CD4-positive, alpha-beta T cell (primary cell): ENCODE data around the gene ADGRD1. TPM values are rescaled to one million over a fixed set of nuclear protein-coding genes. Genes with fewer than 3 reads are reported as not detected.

ENCODE experiments used
- ATAC-seq: fragments of 200-7000 bp; cut with Tn5 transposase; one replicate; pipeline ENCODE4 v1.10.0; 2022; ENCODE audit warnings: mild to moderate bottlenecking; ENCODE audit not compliant: poor library complexity
- CTCF ChIA-PET: fragments of 350-600 bp; sonication (Branson Sonifier 250); formaldehyde crosslinking; loops from one replicate; lab custom pipeline; 2021; ENCODE audit warnings: antibody characterized with exemption, inconsistent platforms; lab: Charles Lee
- POLR2A ChIA-PET: fragments of 350-600 bp; sonication (Branson Sonifier 250); formaldehyde crosslinking; loops from one replicate; lab custom pipeline; 2021; ENCODE audit warnings: antibody characterized with exemption, inconsistent platforms; lab: Charles Lee
- DNase-seq, 14 experiments: peaks; one replicate each; pipeline ENCODE4 v3.0.0-alpha.2; 2013 to 2020; ENCODE audit warnings: mixed read lengths in 2 of 14
- H3K27ac ChIP-seq, 2 donors: one replicate each; pipeline versions ENCODE4 v1.5.1 to v1.7.0; 2013; ENCODE audit warnings: low read length in 2 of 2, low read depth in 1 of 2, mild to moderate bottlenecking in 1 of 2
- H3K27me3 ChIP-seq, 2 experiments: 1 replicate in 1 of 2; 2 replicates in 1 of 2; pipeline versions ENCODE4 v1.6.1 to v1.7.0; 2013; ENCODE audit warnings: low read length in 2 of 2, control low read depth in 1 of 2, mild to moderate bottlenecking in 1 of 2, moderate library complexity in 1 of 2; ENCODE audit not compliant: insufficient read depth in 2 of 2, control insufficient read depth in 1 of 2
- H3K36me3 ChIP-seq: one replicate; pipeline ENCODE4 v1.6.1; 2013; ENCODE audit warnings: low read length, control low read depth; ENCODE audit not compliant: insufficient read depth
- H3K4me1 ChIP-seq: one replicate; pipeline ENCODE4 v1.6.1; 2013; ENCODE audit warnings: low read length, control low read depth; ENCODE audit not compliant: insufficient read depth
- H3K4me3 ChIP-seq: one replicate; pipeline ENCODE4 v1.5.1; 2013; ENCODE audit warnings: mild to moderate bottlenecking, low read length, moderate library complexity
- H3K9me3 ChIP-seq, 2 experiments: 1 replicate in 1 of 2; 2 replicates in 1 of 2; pipeline versions ENCODE4 v1.6.1 to v1.7.0; 2013; ENCODE audit warnings: low read length in 2 of 2, mild to moderate bottlenecking in 2 of 2, control low read depth in 1 of 2, moderate library complexity in 1 of 2; ENCODE audit not compliant: control insufficient read depth in 1 of 2, insufficient read depth in 1 of 2
- H3K27ac Mint-ChIP-seq: one replicate; pipeline ENCODE4 v1.8.0; 2020; ENCODE audit warnings: mixed read lengths
- H3K27me3 Mint-ChIP-seq: one replicate; pipeline ENCODE4 v1.8.0; 2021; ENCODE audit warnings: mixed read lengths
- H3K36me3 Mint-ChIP-seq: one replicate; pipeline ENCODE4 v1.8.0; 2021; ENCODE audit warnings: low read depth, mixed read lengths
- H3K4me1 Mint-ChIP-seq: one replicate; pipeline ENCODE4 v1.8.0; 2021; ENCODE audit warnings: low read depth, mixed read lengths
- H3K4me3 Mint-ChIP-seq: one replicate; pipeline ENCODE4 v1.8.0; 2020; ENCODE audit warnings: mild to moderate bottlenecking, mixed read lengths
- H3K9me3 Mint-ChIP-seq: one replicate; pipeline ENCODE4 v1.8.0; 2020; ENCODE audit warnings: mixed read lengths
- intact Hi-C, 2 experiments: fragments of 100-400 bp; cut with DNase I in 1 of 2; cut with micrococcal nuclease in 1 of 2; formaldehyde crosslinking; loops; one replicate each; pipeline versions ENCODE4 v1.15.1 to v1.9.0; 2023 to 2025; cut with DNase I, micrococcal nuclease
- total RNA-seq, 174 experiments: library from RNA in 2 of 174; stranded (reverse) in 2 of 174; gene quantifications; one replicate each; pipeline ENCODE4 v1.2.3 and lab custom pipeline; 2021 to 2026
- TF ChIP-seq, protein P1 (sequence below): fragments of 200-600 bp; IDR thresholded peaks from one replicate; pipeline ENCODE4 v1.8.0; 2022; ENCODE audit warnings: antibody characterized with exemption, mild to moderate bottlenecking

ADGRD1 gene
- total RNA-seq, 2 experiments from 2014 or later: 0.22 TPM; not detected in 1

DNA sequence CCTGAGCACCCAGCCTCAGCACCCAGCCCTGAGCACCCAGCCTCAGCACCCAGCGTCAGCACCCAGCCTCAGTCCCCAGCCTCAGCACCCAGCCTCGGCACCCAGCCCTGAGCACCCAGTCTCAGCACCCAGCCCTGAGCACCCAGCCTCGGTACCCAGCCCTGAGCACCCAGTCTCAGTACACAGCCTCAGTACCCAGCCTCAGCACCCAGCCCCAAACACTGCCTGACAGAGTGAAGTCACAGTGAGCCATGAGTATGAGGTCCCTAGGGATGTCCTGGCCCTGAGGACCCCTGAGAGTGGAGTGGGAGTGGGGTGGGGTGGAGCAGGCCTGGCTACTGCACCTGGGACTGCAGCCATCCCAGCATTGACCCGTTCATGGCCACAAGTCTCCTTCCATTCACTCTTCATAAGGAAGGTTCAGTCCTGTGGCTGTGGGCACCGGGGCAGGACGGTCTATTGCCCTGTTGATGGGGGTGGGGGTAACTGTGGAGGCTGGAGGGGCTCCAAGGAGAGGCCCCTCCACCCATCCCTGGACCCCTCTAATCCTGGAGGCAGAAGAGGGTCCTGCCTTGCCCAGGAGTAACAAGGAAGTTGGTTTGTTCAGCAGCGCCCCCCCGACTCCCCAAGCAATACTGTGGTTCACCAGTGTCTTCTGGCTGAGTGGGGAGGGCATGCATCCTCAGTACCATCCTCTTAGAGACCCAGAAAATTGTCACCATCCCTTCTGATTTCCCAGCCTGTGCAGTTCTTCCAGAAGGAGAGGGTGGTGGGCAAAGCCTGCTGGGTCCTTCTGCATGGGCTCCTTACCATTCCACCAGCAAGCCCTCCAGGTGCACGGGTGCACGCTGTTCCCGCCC, 140.5 kb downstream of the ADGRD1 start:
- Mint-ChIP-seq H3K27me3 (no peaks in the 10 kb centered on the region), H3K36me3 (no peaks in the 10 kb centered on the region), H3K4me1 (peaks cover 4% of the 10 kb centered on the region), H3K27ac (no peak overlapping the region), H3K9me3 (no peaks in the 10 kb centered on the region), H3K4me3 (no peak overlapping the region)
- ChIA-PET POLR2A (no interaction called here), CTCF (no interaction called here)
- Histone ChIP-seq H3K9me3 (no peaks in the 10 kb centered on the region), H3K27ac (no peak overlapping the region), H3K36me3 (no peaks in the 10 kb centered on the region), H3K4me3 (no peak overlapping the region), H3K4me1 (peaks cover 12% of the 10 kb centered on the region), H3K27me3 (no peaks in the 10 kb centered on the region)
- DNase-seq: peak in 1 of 14 experiments; percentile 17
- TF ChIP-seq, protein P1, sequence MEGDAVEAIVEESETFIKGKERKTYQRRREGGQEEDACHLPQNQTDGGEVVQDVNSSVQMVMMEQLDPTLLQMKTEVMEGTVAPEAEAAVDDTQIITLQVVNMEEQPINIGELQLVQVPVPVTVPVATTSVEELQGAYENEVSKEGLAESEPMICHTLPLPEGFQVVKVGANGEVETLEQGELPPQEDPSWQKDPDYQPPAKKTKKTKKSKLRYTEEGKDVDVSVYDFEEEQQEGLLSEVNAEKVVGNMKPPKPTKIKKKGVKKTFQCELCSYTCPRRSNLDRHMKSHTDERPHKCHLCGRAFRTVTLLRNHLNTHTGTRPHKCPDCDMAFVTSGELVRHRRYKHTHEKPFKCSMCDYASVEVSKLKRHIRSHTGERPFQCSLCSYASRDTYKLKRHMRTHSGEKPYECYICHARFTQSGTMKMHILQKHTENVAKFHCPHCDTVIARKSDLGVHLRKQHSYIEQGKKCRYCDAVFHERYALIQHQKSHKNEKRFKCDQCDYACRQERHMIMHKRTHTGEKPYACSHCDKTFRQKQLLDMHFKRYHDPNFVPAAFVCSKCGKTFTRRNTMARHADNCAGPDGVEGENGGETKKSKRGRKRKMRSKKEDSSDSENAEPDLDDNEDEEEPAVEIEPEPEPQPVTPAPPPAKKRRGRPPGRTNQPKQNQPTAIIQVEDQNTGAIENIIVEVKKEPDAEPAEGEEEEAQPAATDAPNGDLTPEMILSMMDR: no peak
- ATAC-seq: no peak
- intact Hi-C loops: no loop called here

DNA sequence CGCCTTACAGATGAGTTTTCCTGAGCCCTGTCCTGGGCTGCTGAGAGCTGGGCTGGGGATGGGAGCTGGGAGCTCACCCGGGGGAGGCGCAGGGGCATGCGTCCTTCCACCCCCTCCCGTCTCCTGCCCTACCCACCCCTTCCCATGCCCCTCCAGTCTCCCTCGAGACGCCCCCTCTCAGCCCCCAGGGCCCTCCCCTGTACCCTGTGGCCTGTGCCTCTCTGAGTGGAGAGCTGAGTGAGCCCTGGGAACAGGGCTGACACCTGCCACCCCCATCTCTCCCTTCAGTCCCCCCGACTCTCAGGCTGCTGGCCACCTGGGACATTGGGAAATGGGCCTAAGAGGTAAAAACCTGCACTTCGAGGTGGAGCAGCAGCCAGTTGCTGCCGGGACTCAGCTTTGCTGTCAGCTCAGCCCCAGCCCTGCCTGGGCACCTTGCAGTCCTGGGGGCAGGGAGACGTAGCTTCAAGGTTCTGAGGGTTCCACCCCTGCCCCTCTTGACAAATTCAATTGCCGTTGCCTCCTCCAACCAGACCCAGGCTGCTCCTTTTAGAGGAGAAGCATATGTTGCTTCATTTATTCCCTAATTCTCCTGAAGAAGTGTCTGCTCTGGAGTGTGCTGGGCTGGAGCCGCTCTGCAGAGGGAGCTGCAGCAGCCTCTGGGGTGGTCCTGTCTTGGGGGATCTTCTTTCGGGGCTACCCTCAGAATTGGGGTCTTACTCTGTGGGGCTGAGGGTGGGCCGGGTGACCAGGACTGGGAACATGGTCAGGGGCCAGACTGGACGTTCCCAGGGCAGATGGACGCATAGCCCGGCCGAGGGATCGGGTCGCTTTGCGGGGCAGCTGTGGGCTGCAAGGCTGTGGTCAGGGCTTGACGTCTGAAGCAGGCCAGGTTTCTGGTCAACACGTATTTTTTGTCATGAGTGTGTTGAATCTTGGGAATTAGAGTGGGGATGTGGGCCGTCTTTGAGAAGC, 141.4 kb downstream of the ADGRD1 start:
- H3K4me3 ChIP-seq: no peak overlapping the region
- no peaks in the 10 kb centered on the region for H3K36me3 ChIP-seq
- peaks cover 4% of the 10 kb centered on the region for H3K4me1 Mint-ChIP-seq
- ATAC-seq: no peak
- TF ChIP-seq, protein P1: no peak
- peaks cover 12% of the 10 kb centered on the region for H3K4me1 ChIP-seq
- no peak overlapping the region for H3K4me3 Mint-ChIP-seq
- no peak overlapping the region for H3K27ac ChIP-seq
- no peak overlapping the region for H3K27ac Mint-ChIP-seq
- peak in 2 of 14 experiments; percentile 6 to 25 for DNase-seq
- no peaks in the 10 kb centered on the region for H3K27me3 Mint-ChIP-seq
- ChIA-PET CTCF (no interaction called here), POLR2A (no interaction called here)
- H3K27me3 ChIP-seq: no peaks in the 10 kb centered on the region
- H3K36me3 Mint-ChIP-seq: no peaks in the 10 kb centered on the region
- H3K9me3 ChIP-seq: no peaks in the 10 kb centered on the region
- H3K9me3 Mint-ChIP-seq: no peaks in the 10 kb centered on the region
- intact Hi-C loops: no loop called here

DNA sequence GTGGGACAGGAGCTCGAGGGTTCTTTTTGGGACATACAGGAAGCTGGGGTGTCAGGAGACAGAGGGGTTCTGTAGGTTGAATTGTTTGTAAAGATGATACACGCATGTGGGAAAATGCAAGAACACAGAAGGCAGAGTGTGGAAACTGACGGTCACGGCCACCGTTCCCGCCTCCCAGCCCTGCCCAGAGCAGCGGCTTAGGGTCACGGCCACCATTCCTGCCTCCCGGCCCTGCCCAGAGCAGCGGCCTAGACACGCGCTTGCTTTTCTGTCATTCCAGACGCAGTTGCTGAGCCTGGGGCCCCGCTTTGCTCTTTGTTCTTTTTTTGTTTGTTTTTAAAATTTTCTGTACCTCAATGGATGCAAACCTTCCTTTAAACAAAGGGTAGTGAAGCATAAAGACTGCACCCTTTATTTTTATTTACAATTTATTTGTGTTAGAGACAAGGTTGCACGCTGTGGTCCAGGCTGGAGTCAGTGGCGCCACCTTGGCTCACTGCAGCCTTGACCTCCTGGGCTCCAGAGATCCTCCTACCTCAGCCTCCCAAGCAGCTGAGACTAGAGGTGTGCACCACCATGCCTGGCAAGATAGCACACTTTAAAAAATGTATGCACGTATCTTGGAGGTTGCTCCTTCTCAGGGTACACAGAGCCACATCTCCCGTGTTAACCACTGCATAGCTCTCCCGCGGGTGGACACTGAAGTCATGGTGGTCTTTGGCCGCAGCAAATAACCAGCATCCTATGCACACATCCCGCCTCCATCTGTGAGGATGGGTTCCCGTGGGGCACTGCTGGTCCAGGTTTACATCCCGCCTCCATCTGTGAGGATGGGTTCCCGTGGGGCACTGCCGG, 142.3 kb downstream of the ADGRD1 start:
- H3K4me1 Mint-ChIP-seq: peaks cover 4% of the 10 kb centered on the region
- POLR2A ChIA-PET: no interaction called here
- H3K36me3 Mint-ChIP-seq: no peaks in the 10 kb centered on the region
- Histone ChIP-seq H3K9me3 (no peaks in the 10 kb centered on the region), H3K36me3 (no peaks in the 10 kb centered on the region), H3K27me3 (peaks cover 0 to 2% of the 10 kb centered on the region in 2 experiments), H3K4me1 (peaks cover 12% of the 10 kb centered on the region), H3K27ac (no peak overlapping the region), H3K4me3 (no peak overlapping the region)
- TF ChIP-seq, protein P1: no peak
- intact Hi-C loops: no loop called here
- no peaks in the 10 kb centered on the region for H3K9me3 Mint-ChIP-seq
- H3K27ac Mint-ChIP-seq: no peak overlapping the region
- ATAC-seq (no peak), DNase-seq (peak in 1 of 14 experiments; percentile 27)
- CTCF ChIA-PET: no interaction called here
- no peak overlapping the region for H3K4me3 Mint-ChIP-seq
- no peaks in the 10 kb centered on the region for H3K27me3 Mint-ChIP-seq
